ENCODE measurements around the gene TRAF2. TPM values are rescaled to one million over a fixed set of nuclear protein-coding genes. Genes with fewer than 3 reads are reported as not detected.

The TRAF2 gene
- total RNA-seq, 1 donor from 2014 or later, result 5.3 TPM

DNA sequence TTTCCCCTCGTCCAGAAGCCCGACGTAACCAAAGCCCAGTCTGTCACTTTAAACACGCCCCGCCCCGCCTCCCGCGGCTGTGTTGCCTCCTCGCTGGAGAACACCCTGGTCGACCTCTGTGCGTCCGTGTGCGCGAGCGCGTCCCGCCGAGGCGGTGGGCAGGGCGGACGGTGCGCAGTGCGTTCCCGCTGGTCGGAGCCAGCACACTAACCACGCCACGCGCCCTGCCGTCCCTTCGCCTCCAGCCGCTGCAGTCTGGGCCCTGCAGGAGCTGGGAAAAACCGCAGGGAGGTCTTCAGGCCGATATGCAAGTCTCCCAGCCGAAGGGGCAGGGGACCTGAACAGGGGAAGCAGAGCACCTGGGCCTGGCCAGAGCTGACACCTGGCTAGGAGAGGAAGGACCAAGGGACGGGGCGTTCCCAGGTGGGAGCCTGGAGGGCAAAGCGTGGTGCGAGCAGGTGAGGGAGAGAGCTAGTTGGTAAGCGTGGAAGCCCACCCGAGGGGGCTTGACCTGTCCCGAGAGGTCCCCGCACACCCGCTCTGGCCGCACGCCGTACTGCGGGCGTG lies 38.4 kb upstream of the TRAF2 start:
- TF ChIP-seq, protein P1, sequence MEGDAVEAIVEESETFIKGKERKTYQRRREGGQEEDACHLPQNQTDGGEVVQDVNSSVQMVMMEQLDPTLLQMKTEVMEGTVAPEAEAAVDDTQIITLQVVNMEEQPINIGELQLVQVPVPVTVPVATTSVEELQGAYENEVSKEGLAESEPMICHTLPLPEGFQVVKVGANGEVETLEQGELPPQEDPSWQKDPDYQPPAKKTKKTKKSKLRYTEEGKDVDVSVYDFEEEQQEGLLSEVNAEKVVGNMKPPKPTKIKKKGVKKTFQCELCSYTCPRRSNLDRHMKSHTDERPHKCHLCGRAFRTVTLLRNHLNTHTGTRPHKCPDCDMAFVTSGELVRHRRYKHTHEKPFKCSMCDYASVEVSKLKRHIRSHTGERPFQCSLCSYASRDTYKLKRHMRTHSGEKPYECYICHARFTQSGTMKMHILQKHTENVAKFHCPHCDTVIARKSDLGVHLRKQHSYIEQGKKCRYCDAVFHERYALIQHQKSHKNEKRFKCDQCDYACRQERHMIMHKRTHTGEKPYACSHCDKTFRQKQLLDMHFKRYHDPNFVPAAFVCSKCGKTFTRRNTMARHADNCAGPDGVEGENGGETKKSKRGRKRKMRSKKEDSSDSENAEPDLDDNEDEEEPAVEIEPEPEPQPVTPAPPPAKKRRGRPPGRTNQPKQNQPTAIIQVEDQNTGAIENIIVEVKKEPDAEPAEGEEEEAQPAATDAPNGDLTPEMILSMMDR (IDR thresholded peaks at IDR 0.05; ENCODE audit: insufficient read depth, low read length, severe bottlenecking), result no peak
- Histone ChIP-seq H3K27me3 (ENCODE audit: control insufficient read depth, insufficient read depth, low read length) (peaks cover 7% of the 10 kb centered on the region), H3K4me3 (ENCODE audit: low read depth, low read length) (peak overlapping the region; percentile 80), H3K36me3 (ENCODE audit: control insufficient read depth, insufficient read depth, low read length) (peaks cover 10% of the 10 kb centered on the region)
- DNase-seq (ENCODE audit: low read depth) (peak; percentile 61), FAIRE-seq (no peak)

DNA sequence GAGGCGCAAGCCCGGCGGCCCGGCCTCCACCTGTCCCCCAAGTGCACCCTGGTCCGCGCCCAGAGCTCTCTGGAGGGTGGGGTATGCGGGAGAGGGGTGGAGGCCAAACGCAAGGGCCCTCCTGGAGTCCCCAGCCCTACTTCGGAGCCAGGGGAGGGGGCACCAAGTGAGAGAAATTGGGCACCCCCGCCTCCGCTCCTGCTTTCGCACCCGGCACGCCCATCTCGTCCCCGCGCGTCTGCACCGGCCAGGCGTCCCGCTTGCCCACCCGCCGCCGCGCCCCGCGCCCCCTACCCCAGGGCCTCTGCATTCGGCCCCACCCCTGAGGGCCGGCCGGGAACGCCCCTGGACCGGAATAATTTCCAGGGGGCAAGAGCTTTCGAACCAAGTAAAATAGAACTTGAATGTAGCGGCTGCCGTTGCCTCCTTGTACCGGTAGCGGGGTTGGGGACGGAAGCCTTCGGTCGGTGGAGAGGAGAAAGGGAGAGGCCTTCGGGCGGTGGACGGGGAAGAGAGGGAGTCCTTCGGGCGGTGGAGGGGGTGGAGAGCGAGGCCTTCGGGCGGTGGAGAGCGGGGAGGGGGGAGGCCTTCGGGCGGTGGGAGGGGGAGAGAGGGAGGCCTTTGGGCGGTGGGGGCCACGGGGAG lies 37.8 kb upstream of the TRAF2 start:
- peak; percentile 8 for DNase-seq (ENCODE audit: low read depth)
- Histone ChIP-seq H3K27me3 (ENCODE audit: control insufficient read depth, insufficient read depth, low read length) (peaks cover 7% of the 10 kb centered on the region), H3K4me3 (ENCODE audit: low read depth, low read length) (peak overlapping the region; percentile 80), H3K36me3 (ENCODE audit: control insufficient read depth, insufficient read depth, low read length) (peaks cover 10% of the 10 kb centered on the region)
- TF ChIP-seq, protein P1 (IDR thresholded peaks at IDR 0.05; ENCODE audit: insufficient read depth, low read length, severe bottlenecking), result no peak
- FAIRE-seq, result no peak

DNA sequence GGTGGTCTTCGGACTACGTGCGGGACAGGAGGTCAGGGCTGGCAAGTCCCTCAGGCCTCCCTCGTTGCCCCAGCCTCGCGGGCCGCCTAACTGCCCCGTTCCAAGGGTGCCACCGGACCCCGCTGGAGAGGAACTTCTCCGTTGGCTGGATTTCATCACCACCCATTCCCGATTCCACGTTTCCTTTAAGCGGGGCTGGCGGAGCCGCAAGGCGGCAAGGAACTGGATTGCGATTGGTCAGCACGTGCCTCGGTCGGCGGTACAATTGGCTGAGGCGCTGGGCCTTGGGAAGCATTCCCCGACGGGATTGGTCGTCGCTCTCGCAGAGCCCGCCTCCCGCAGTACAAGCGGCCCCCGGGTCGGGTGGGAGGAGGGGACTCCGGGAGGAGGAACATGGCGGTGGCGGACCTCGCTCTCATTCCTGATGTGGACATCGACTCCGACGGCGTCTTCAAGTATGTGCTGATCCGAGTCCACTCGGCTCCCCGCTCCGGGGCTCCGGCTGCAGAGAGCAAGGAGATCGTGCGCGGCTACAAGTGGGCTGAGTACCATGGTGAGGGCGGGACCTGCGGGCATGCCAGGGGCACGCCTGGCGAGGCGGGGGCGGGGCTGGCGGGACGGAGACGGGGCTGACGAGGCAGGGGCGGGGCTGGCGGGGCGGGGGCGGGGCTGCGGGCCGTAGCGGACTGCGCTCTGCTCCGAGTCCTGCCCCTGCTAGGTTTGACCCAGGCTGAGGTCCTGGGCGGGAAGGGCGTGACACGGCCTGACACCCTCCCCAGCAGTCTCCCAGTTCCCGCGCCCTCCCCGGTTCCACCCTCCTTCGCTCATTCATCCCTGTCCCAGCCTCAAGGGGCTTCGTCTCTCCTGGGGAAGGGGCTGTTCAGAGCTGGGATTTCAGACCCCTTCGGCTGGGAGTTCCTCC lies 37.0 kb upstream of the TRAF2 start, which contains the start of gene PHPT1:
PHPT1 (plus strand) TSS at position 372 of the 922 bp plus-strand sequence; CDS start at position 394, 22 bp downstream.
- peaks cover 7% of the 10 kb centered on the region for H3K27me3 ChIP-seq (ENCODE audit: control insufficient read depth, insufficient read depth, low read length)
- H3K4me3 ChIP-seq (ENCODE audit: low read depth, low read length), result peak within 1 kb of the TSS; percentile 80
- peak; percentile 97 for DNase-seq (ENCODE audit: low read depth)
- TF ChIP-seq, protein P1 (IDR thresholded peaks at IDR 0.05; ENCODE audit: insufficient read depth, low read length, severe bottlenecking), result no peak
- H3K36me3 ChIP-seq (ENCODE audit: control insufficient read depth, insufficient read depth, low read length), result peaks cover 10% of the 10 kb centered on the region
- no peak for FAIRE-seq

DNA sequence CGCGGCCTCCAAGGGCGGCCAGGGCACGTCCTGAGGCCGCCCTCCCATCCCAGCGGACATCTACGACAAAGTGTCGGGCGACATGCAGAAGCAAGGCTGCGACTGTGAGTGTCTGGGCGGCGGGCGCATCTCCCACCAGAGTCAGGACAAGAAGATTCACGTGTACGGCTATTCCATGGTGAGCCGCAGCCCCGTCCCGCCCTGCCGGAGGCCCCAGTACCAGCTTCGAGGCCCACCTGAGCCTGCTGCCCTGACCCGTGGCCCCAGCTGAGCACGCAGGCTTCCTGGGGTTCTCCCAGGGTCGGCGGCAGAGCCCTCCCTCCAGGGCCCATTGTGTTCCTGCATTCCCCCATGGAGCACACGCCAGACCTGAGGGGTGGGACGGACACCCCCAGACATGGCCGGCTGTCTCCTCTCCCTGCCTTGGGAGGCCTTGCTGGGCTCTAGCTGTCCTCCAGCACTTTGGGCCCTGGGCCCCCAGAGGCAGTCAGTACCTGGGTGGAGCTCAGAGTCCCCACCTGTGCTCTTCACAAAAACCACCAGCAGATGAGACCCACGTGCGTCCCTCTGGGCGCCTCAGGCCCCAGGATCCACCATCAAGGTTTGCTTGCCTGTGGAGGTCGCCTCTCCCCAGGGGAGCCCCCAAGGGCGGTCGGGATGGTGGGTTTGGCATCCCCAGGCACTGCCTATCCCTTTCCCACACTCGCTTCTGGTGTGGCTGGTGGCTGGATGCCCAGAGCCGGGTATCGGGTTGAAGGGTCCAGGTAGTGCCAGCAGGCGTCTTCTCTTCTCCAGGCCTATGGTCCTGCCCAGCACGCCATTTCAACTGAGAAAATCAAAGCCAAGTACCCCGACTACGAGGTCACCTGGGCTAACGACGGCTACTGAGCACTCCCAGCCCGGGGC lies 36.1 kb upstream of the TRAF2 start:
- Histone ChIP-seq H3K4me3 (ENCODE audit: low read depth, low read length) (peak overlapping the region; percentile 80), H3K36me3 (ENCODE audit: control insufficient read depth, insufficient read depth, low read length) (peaks cover 10% of the 10 kb centered on the region), H3K27me3 (ENCODE audit: control insufficient read depth, insufficient read depth, low read length) (peaks cover 5% of the 10 kb centered on the region)
- DNase-seq (ENCODE audit: low read depth), result no peak
- FAIRE-seq, result no peak
- TF ChIP-seq, protein P1 (IDR thresholded peaks at IDR 0.05; ENCODE audit: insufficient read depth, low read length, severe bottlenecking), result no peak
